ENCODE results near the gene PHLPP1.

GRCh38 chr18:62729487-62730386 is 14.4 kb downstream of the PHLPP1 start:
- no peak for TF ChIP-seq CTCF (IDR thresholded peaks at IDR 0.05)
- TF ChIP-seq EP300 (IDR thresholded peaks at IDR 0.05; ENCODE audit: low read depth): no peak
- TF ChIP-seq POLR2A (IDR thresholded peaks at IDR 0.05): no peak
